ENCODE measurements around the gene ADCY9. TPM values are rescaled to one million over a fixed set of nuclear protein-coding genes. Genes with fewer than 3 reads are reported as not detected.
"Not testable (repeated sequence)": the region's sequence is repeated elsewhere in the genome, so short reads cannot be mapped to it uniquely, and the experiment has no call there.

The ADCY9 gene
- total and polyA plus RNA-seq, 2 donors (not counting 1 experiment from before 2014, with no cell fraction given) = 1.7 to 2.1 TPM

- intact Hi-C loops (cut with micrococcal nuclease) = no loop called here
- Mint-ChIP-seq H3K4me3 (no peak overlapping the region), H3K4me1 (no peaks in the 10 kb centered on the region), H3K9me3 (ENCODE audit: insufficient read depth) (no peaks in the 10 kb centered on the region), H3K27me3 (no peaks in the 10 kb centered on the region), H3K27ac (no peak overlapping the region)
- DNase-seq (no peak), ATAC-seq (ENCODE audit: low read depth) (no peak)
- Histone ChIP-seq H3K9ac (ENCODE audit: low read length) (no peak overlapping the region), H2AFZ (ENCODE audit: insufficient read depth, low read depth, low read length, poor library complexity, severe bottlenecking) (no peak overlapping the region), H3K9me3 (ENCODE audit: control extremely low read depth in 1 of 3, control insufficient read depth in 2 of 3, insufficient read depth in 1 of 3, low read length in 2 of 3) (peaks cover 0 to 8% (median 0%) of the 10 kb centered on the region in 3 donors), H4K20me1 (ENCODE audit: control insufficient read depth, insufficient read depth, low read length, poor library complexity, severe bottlenecking) (no peaks in the 10 kb centered on the region), H3K36me3 (replicated peaks in 1 of 2; ENCODE audit: control extremely low read depth in 1 of 2, control insufficient read depth in 1 of 2, extremely low read depth in 1 of 2, insufficient read depth in 2 of 2, low read length in 1 of 2) (no peaks in the 10 kb centered on the region), H3K4me2 (replicated peaks; ENCODE audit: low read depth, low read length, poor library complexity, severe bottlenecking) (no peak overlapping the region), H3K27me3 (replicated peaks in 1 of 4; ENCODE audit: control extremely low read depth in 1 of 4, control insufficient read depth in 3 of 4, insufficient read depth in 4 of 4, low read length in 3 of 4) (peaks cover 0 to 13% (median 3%) of the 10 kb centered on the region in 4 experiments), H3K27ac (ENCODE audit: low read length in 2 of 2) (no peak overlapping the region), H3K4me1 (ENCODE audit: control insufficient read depth in 2 of 2, insufficient read depth in 2 of 2, low read length in 2 of 2) (peaks cover 8 to 9% of the 10 kb centered on the region in 2 donors), H3K79me2 (ENCODE audit: control insufficient read depth, insufficient read depth, low read length) (no peaks in the 10 kb centered on the region), H3K4me3 (ENCODE audit: control extremely low read depth in 1 of 5, extremely low read depth in 1 of 5, insufficient read depth in 1 of 5, low read depth in 2 of 5, low read length in 4 of 5) (no peak overlapping the region)
- WGBS (ENCODE audit: insufficient coverage) = 87% methylated on average over 9 of the region's 13 CpGs
- TF ChIP-seq EZH2 (IDR thresholded peaks at IDR 0.05; ENCODE audit: borderline replicate concordance, insufficient read depth, low read depth, low read length, poor library complexity, severe bottlenecking) (no peak), CTCF (IDR thresholded peaks at IDR 0.05) (no peak)
- ChIA-PET CTCF (no interaction called here), POLR2A (no interaction called here)
Observed at GRCh38 chr16:3934491-3935181, 181.6 kb downstream of the ADCY9 start.

- DNase-seq; CTCF ChIA-PET; H3K36me3 ChIP-seq (replicated peaks in 1 of 2; ENCODE audit: control extremely low read depth in 1 of 2, control insufficient read depth in 1 of 2, extremely low read depth in 1 of 2, insufficient read depth in 2 of 2, low read length in 1 of 2); H2AFZ ChIP-seq (ENCODE audit: insufficient read depth, low read depth, low read length, poor library complexity, severe bottlenecking); intact Hi-C loops (cut with micrococcal nuclease); H3K27ac ChIP-seq (ENCODE audit: low read length in 2 of 2); POLR2A ChIA-PET; H3K4me1 Mint-ChIP-seq; H3K9me3 Mint-ChIP-seq (ENCODE audit: insufficient read depth); H4K20me1 ChIP-seq (ENCODE audit: control insufficient read depth, insufficient read depth, low read length, poor library complexity, severe bottlenecking); H3K27ac Mint-ChIP-seq; H3K9ac ChIP-seq (ENCODE audit: low read length); ATAC-seq (ENCODE audit: low read depth); H3K4me1 ChIP-seq (ENCODE audit: control insufficient read depth in 2 of 2, insufficient read depth in 2 of 2, low read length in 2 of 2); H3K79me2 ChIP-seq (ENCODE audit: control insufficient read depth, insufficient read depth, low read length); H3K4me3 Mint-ChIP-seq; H3K4me2 ChIP-seq (replicated peaks; ENCODE audit: low read depth, low read length, poor library complexity, severe bottlenecking); H3K4me3 ChIP-seq (ENCODE audit: control extremely low read depth in 1 of 5, extremely low read depth in 1 of 5, insufficient read depth in 1 of 5, low read depth in 2 of 5, low read length in 4 of 5); H3K27me3 ChIP-seq (replicated peaks in 1 of 4; ENCODE audit: control extremely low read depth in 1 of 4, control insufficient read depth in 3 of 4, insufficient read depth in 4 of 4, low read length in 3 of 4); H3K9me3 ChIP-seq (ENCODE audit: control extremely low read depth in 1 of 3, control insufficient read depth in 2 of 3, insufficient read depth in 1 of 3, low read length in 2 of 3): not testable (repeated sequence)
- H3K27me3 Mint-ChIP-seq = peaks cover 24% of the 10 kb centered on the region
- WGBS (ENCODE audit: insufficient coverage) = no CpG with 5 or more reads among the region's 2 CpGs
Observed at GRCh38 chr16:3927147-3927546, 189.1 kb downstream of the ADCY9 start.

Measured in B cell (primary cell).